GM18867 (cell line): ENCODE data around the gene TMEFF2.

Experiments used
- ATAC-seq: cut with Tn5 transposase; IDR thresholded peaks from one replicate; pipeline ENCODE4 v1.9.1; 2021; ENCODE audit warnings: mild to moderate bottlenecking, moderate library complexity; ENCODE audit not compliant: unreplicated experiment

TMEFF2 gene

GRCh38 chr2:192026059-192026824, 168.5 kb downstream of the TMEFF2 start:
- ATAC-seq = no peak

GRCh38 chr2:192025637-192026036, 169.1 kb downstream of the TMEFF2 start:
- ATAC-seq = no peak

GRCh38 chr2:192023006-192023405, 171.7 kb downstream of the TMEFF2 start:
- ATAC-seq = no peak

- ATAC-seq = no peak
Observed at GRCh38 chr2:192017844-192018243, 176.9 kb downstream of the TMEFF2 start.

GRCh38 chr2:192016265-192016664, 178.5 kb downstream of the TMEFF2 start:
- ATAC-seq = no peak

GRCh38 chr2:192013211-192013610, 181.5 kb downstream of the TMEFF2 start:
- no peak for ATAC-seq

- no peak for ATAC-seq
Observed at GRCh38 chr2:192011196-192011595, 183.5 kb downstream of the TMEFF2 start.

- ATAC-seq = no peak
Observed at GRCh38 chr2:192010073-192010472, 184.7 kb downstream of the TMEFF2 start.

- ATAC-seq = no peak
Observed at GRCh38 chr2:192007581-192008228, 187.0 kb downstream of the TMEFF2 start.

GRCh38 chr2:192005211-192005610, 189.5 kb downstream of the TMEFF2 start:
- no peak for ATAC-seq

- ATAC-seq = peak; percentile 72
Observed at GRCh38 chr2:192004188-192004963, 190.4 kb downstream of the TMEFF2 start.

- no peak for ATAC-seq
Observed at GRCh38 chr2:192002418-192002817, 192.3 kb downstream of the TMEFF2 start.

- no peak for ATAC-seq
Observed at GRCh38 chr2:192000196-192000980, 194.3 kb downstream of the TMEFF2 start.

- no peak for ATAC-seq
Observed at GRCh38 chr2:191999101-191999841, 195.5 kb downstream of the TMEFF2 start.

GRCh38 chr2:191995285-191995684, 199.4 kb downstream of the TMEFF2 start:
- ATAC-seq = no peak

- ATAC-seq = no peak
Observed at GRCh38 chr2:191994749-191995148, 200.0 kb downstream of the TMEFF2 start.

GRCh38 chr2:191991442-191991841, 203.3 kb downstream of the TMEFF2 start:
- ATAC-seq = peak; percentile 72

GRCh38 chr2:191985740-191986139, 209.0 kb downstream of the TMEFF2 start:
- ATAC-seq = no peak

- no peak for ATAC-seq
Observed at GRCh38 chr2:191983591-191983990, 211.1 kb downstream of the TMEFF2 start.

GRCh38 chr2:191983186-191983585, 211.5 kb downstream of the TMEFF2 start:
- ATAC-seq = no peak
